H1 (cell line): ENCODE results near the gene SH2D1B. TPM values are rescaled to one million over a fixed set of nuclear protein-coding genes. Genes with fewer than 3 reads are reported as not detected.

Source experiments
- CEBPB ChIP-seq: IDR thresholded peaks from 2 replicates; pipeline ENCODE4 v1.6.1; 2012; ENCODE audit warnings: low read depth, low read length
- NANOG ChIP-seq: IDR thresholded peaks from 2 replicates; pipeline ENCODE4 v1.6.1; 2011; ENCODE audit warnings: low read length, low read depth, mild to moderate bottlenecking, inconsistent platforms; ENCODE audit not compliant: insufficient read depth, poor library complexity, severe bottlenecking
- YY1 ChIP-seq: IDR thresholded peaks from 2 replicates; pipeline ENCODE4 v1.6.1; 2011; ENCODE audit warnings: low read depth, mild to moderate bottlenecking, low read length
- polyA plus RNA-seq, 7 experiments: library from polyadenylated mRNA; depleted of rRNA in 3 of 7; stranded (reverse) in 5 of 7; unstranded in 2 of 7; fragments of >200 nt in 5 of 7; fragments of 200-250 nt in 2 of 7; gene quantifications; 1 replicate in 5 of 7; 2 replicates in 1 of 7; 4 replicates in 1 of 7; pipeline versions ENCODE4 v1.2.1 to v1.2.3, GENCODE V29; 2011 to 2013; ENCODE audit warnings: missing spikeins in 2 of 7, mixed read lengths in 2 of 7
- total RNA-seq: library from RNA; stranded (reverse); fragmentation: NEBNext Ultra II Directional; extraction: Animal tissue kit (Norgen Biotek cat#: 25700); gene quantifications from 2 replicates; pipeline ENCODE4 v1.2.1, GENCODE V29; 2021

Gene SH2D1B
- total and polyA plus RNA-seq, 2 of the 8 experiments (the other 6 are each of a cell fraction or from before 2014, with no cell fraction given): not detected

- TF ChIP-seq NANOG: no peak
- no peak for TF ChIP-seq YY1
- no peak for TF ChIP-seq CEBPB
These were observed 35.2 kb downstream of the SH2D1B start, which contains the start of gene SPATA46 (continued) for GRCh38 chr1:162376691-162377090.
